Right lobe of liver (tissue), 6 donors: ENCODE data around the gene ARHGAP30. TPM values are rescaled to one million over a fixed set of nuclear protein-coding genes. Genes with fewer than 3 reads are reported as not detected.

ENCODE experiments used
- ATAC-seq, 4 donors: fragments of 200-7000 bp; cut with Tn5 transposase; one replicate each; pipeline ENCODE4 v1.9.1; 2020; ENCODE audit warnings: mild to moderate bottlenecking in 4 of 4, moderate library complexity in 4 of 4
- DNase-seq, 3 donors: peaks; one replicate each; pipeline ENCODE4 v3.0.0-alpha.2; 2020
- H3K27ac ChIP-seq, 3 donors: fragments of 200-600 bp; one replicate each; pipeline ENCODE4 v1.8.0; 2022
- H3K27me3 ChIP-seq, 2 donors: fragments of 200-600 bp; one replicate each; pipeline ENCODE4 v1.8.0; 2022
- H3K36me3 ChIP-seq, 4 donors: fragments of 200-600 bp; sonication (generic) in 1 of 4; one replicate each; pipeline versions ENCODE4 v1.5.1 to v1.8.0; 2017 to 2022; ENCODE audit warnings: control low read depth in 1 of 4
- H3K4me1 ChIP-seq, 4 donors: fragments of 200-600 bp; sonication (generic) in 1 of 4; one replicate each; pipeline versions ENCODE4 v1.5.1 to v1.8.0; 2017 to 2022; ENCODE audit warnings: control low read depth in 1 of 4
- H3K4me3 ChIP-seq, 3 donors: fragments of 200-600 bp; one replicate each; pipeline ENCODE4 v1.8.0; 2022
- H3K9me3 ChIP-seq, 4 donors: fragments of 200-600 bp; sonication (generic) in 1 of 4; one replicate each; pipeline versions ENCODE4 v1.5.1 to v1.8.0; 2017 to 2022; ENCODE audit warnings: control low read depth in 1 of 4
- POLR2A ChIP-seq: fragments of 450-650 bp; IDR thresholded peaks from one replicate; pipeline ENCODE4 v1.6.1; 2017; ENCODE audit warnings: antibody characterized with exemption, mild to moderate bottlenecking
- WGBS: methylation state at CpG from one replicate; pipeline ENCODE4 v1.1.6; 2018; ENCODE audit warnings: low coverage, low lambda C conversion rate; ENCODE audit not compliant: insufficient coverage; ENCODE audit errors: missing lambda C conversion rate; 5-methylcytosine and 5-hydroxymethylcytosine counted together
- intact Hi-C, 2 donors: fragments of 100-400 bp; cut with DNase I; formaldehyde crosslinking; loops; one replicate each; pipeline versions ENCODE4 v1.11.2 to v1.14.1; 2022
- total RNA-seq, 6 experiments: library from RNA; depleted of rRNA in 2 of 6; stranded (reverse); fragments of >200 nt in 2 of 6; fragmentation: NEBNext Ultra II Directional in 3 of 6; extraction: Animal tissue kit (Norgen Biotek cat#: 25700) in 3 of 6; gene quantifications; one replicate each; pipeline versions ENCODE4 v1.1.0 to v1.2.4, GENCODE V29; 2016 to 2023
- TF ChIP-seq, protein P1 (sequence below), 4 donors: fragments of 200-600 bp in 3 of 4; fragments of 450-650 bp in 1 of 4; IDR thresholded peaks; one replicate each; pipeline versions ENCODE4 v1.5.1 to v1.8.0; 2016 to 2022; ENCODE audit warnings: antibody characterized with exemption in 4 of 4, mild to moderate bottlenecking in 2 of 4
- donor health status: DM: no; HTN: yes; CAD: no.
- donor health status: DM: no; HTN: no; CAD: no.
- donor health status: DM: no; HTN: no; CAD: no.
- donor health status: DM: no; HTN: yes; CAD: no.
- donor health status: DM: no; HTN: yes; CAD: no.

ARHGAP30 gene
- total RNA-seq, 6 experiments from 2014 or later = 2.8 to 7.4 (median 3.6) TPM

- intact Hi-C loops = no loop called here
- ATAC-seq (no peak), DNase-seq (no peak)
- Histone ChIP-seq H3K36me3 (peaks cover 0 to 26% (median 12%) of the 10 kb centered on the region in 4 donors), H3K27ac (no peak overlapping the region), H3K4me1 (peaks cover 0 to 11% (median 2%) of the 10 kb centered on the region in 4 donors), H3K27me3 (no peaks in the 10 kb centered on the region), H3K9me3 (no peaks in the 10 kb centered on the region), H3K4me3 (no peak overlapping the region)
- 76% methylated on average over 2 of the region's 2 CpGs for WGBS
- TF ChIP-seq, protein P1, sequence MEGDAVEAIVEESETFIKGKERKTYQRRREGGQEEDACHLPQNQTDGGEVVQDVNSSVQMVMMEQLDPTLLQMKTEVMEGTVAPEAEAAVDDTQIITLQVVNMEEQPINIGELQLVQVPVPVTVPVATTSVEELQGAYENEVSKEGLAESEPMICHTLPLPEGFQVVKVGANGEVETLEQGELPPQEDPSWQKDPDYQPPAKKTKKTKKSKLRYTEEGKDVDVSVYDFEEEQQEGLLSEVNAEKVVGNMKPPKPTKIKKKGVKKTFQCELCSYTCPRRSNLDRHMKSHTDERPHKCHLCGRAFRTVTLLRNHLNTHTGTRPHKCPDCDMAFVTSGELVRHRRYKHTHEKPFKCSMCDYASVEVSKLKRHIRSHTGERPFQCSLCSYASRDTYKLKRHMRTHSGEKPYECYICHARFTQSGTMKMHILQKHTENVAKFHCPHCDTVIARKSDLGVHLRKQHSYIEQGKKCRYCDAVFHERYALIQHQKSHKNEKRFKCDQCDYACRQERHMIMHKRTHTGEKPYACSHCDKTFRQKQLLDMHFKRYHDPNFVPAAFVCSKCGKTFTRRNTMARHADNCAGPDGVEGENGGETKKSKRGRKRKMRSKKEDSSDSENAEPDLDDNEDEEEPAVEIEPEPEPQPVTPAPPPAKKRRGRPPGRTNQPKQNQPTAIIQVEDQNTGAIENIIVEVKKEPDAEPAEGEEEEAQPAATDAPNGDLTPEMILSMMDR (IDR thresholded peaks at IDR 0.05) = no peak
- TF ChIP-seq POLR2A = no peak
Observed at GRCh38 chr1:161100556-161100955, 30.9 kb upstream of the ARHGAP30 start.

GRCh38 chr1:161099090-161099802 lies 29.6 kb upstream of the ARHGAP30 start:
- no peak for DNase-seq
- Histone ChIP-seq H3K36me3 (peaks cover 0 to 26% (median 12%) of the 10 kb centered on the region in 4 donors), H3K4me1 (peaks cover 0 to 11% (median 2%) of the 10 kb centered on the region in 4 donors), H3K27ac (no peak overlapping the region), H3K4me3 (peak overlapping the region; percentile 66 to 84 (median 71)), H3K27me3 (no peaks in the 10 kb centered on the region), H3K9me3 (no peaks in the 10 kb centered on the region)
- intact Hi-C loops = loop anchor here in 1 of 2 donors (5.0 kb wide), 1 partner anchor 107 kb away; no protein-coding TSS in a partner anchor
- ATAC-seq = peak in 1 of 4 donors; percentile 4
- WGBS = 70% methylated on average over 7 of the region's 9 CpGs
- TF ChIP-seq POLR2A = no peak
- TF ChIP-seq, protein P1 (IDR thresholded peaks at IDR 0.05) = no peak

DNA sequence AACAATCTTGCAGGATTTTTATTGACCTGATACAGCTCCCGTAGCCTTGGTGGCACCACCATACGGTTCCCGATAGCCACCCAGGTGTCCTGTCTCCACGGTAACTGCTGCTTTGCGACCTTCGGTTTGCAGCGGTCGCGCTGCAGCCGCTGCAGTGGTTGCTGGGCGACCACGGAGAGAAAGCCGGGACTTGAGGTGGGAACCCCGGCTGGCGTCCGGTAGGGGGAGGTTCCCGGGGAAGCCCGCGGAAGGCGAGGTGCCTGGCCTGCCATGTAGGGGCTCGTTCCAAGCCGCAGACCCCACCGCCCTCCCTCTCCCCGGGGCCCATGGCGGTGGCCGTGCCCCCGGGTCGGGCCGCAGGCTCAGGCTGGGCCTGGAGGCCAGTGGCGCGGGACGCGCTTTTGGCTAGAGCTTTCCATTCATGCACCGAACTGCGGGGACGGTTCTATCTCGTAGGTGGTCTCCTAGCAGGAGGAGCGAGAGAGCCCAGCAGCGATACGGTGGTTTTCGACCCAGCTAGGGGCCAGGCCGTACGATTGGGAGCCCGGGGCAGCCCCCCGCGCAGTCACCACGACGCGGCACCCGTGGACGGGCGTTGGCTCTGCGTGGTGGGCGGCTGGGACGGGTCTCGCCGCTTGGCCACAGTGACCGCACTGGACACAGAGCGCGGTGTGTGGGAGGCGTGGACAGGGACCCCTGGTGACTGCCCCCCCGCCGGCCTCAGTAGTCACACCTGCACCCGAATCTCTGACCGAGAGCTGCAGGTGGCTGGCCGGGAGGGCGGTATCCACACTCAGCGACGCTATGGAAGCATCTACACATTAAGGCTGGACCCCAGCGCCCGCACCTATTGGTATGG lies 28.7 kb upstream of the ARHGAP30 start, which contains the start of gene KLHDC9:
KLHDC9 (plus strand) TSS at position 152 of the 859 bp plus-strand sequence; CDS start at position 327, 175 bp downstream.
- Histone ChIP-seq H3K36me3 (peaks cover 0 to 26% (median 12%) of the 10 kb centered on the region in 4 donors), H3K27me3 (no peaks in the 10 kb centered on the region), H3K4me3 (peak within 1 kb of the TSS; percentile 66 to 84 (median 71)), H3K4me1 (peaks cover 0 to 11% (median 2%) of the 10 kb centered on the region in 4 donors), H3K9me3 (no peaks in the 10 kb centered on the region), H3K27ac (peak within 1 kb of the TSS in 1 of 3 donors; percentile 40)
- WGBS = 0% methylated on average over 3 of the region's 71 CpGs
- intact Hi-C loops = loop anchor here in 1 of 2 donors (5.0 kb wide), 1 partner anchor 106 kb away; no protein-coding TSS in a partner anchor
- TF ChIP-seq, protein P1 (IDR thresholded peaks at IDR 0.05) = peak in 1 of 4 donors; percentile 18
- TF ChIP-seq POLR2A = no peak
- DNase-seq = peak; percentile 87 to 91 (median 91)
- peak; percentile 89 to 92 (median 89) for ATAC-seq

DNA sequence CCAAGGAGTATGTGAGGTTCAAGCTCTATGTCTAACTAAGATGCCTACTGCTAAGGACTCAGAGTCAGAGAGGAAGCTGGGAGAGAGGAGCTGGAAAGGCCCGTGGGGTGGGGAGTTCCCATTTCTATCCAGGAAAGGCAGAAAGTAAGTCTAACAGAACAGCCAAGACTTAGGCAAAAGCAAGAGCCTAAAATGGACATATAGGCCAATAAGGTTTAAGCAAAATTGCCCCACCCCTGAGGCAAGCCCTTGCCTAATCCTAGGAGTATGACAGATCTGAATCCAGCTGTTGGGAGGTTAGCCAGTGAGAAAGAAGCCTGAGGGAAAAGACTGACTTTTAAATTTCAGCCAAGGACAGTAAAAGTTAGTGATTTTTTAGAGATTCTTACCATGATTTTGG lies 26.8 kb upstream of the ARHGAP30 start:
- no peak overlapping the region for H3K4me3 ChIP-seq
- peaks cover 0 to 11% (median 2%) of the 10 kb centered on the region in 4 donors for H3K4me1 ChIP-seq
- no peak for TF ChIP-seq POLR2A
- TF ChIP-seq, protein P1 (IDR thresholded peaks at IDR 0.05) = no peak
- no peaks in the 10 kb centered on the region for H3K27me3 ChIP-seq
- 19% methylated on average over 1 of the region's 1 CpG for WGBS
- no peak for DNase-seq
- H3K27ac ChIP-seq = no peak overlapping the region
- peaks cover 0 to 17% (median 6%) of the 10 kb centered on the region in 4 donors for H3K36me3 ChIP-seq
- ATAC-seq = no peak
- no peaks in the 10 kb centered on the region for H3K9me3 ChIP-seq
- intact Hi-C loops = loop anchor here in 1 of 2 donors (5.0 kb wide), 1 partner anchor 104 kb away; no protein-coding TSS in a partner anchor
